Large intestine (tissue), 3 donors: ENCODE measurements around the gene RNH1. TPM values are rescaled to one million over a fixed set of nuclear protein-coding genes. Genes with fewer than 3 reads are reported as not detected.

Experiments used
- DNase-seq, 2 donors: peaks; one replicate each; pipeline versions ENCODE4 v3.0.0 to v3.0.0-alpha.2; 2013
- H3K27ac ChIP-seq: one replicate; pipeline ENCODE4 v1.5.1; 2013; ENCODE audit warnings: low read length
- H3K27me3 ChIP-seq: 2 replicates; pipeline ENCODE4 v1.6.1; 2013; ENCODE audit warnings: low read length; ENCODE audit not compliant: control insufficient read depth, insufficient read depth
- H3K36me3 ChIP-seq: 2 replicates; pipeline ENCODE4 v1.6.1; 2013; ENCODE audit warnings: low read length; ENCODE audit not compliant: control insufficient read depth, insufficient read depth
- H3K4me1 ChIP-seq: one replicate; pipeline ENCODE4 v1.6.1; 2013; ENCODE audit warnings: low read length; ENCODE audit not compliant: control insufficient read depth, insufficient read depth
- H3K4me3 ChIP-seq: one replicate; pipeline ENCODE4 v1.5.1; 2013; ENCODE audit warnings: low read length
- H3K9me3 ChIP-seq: one replicate; pipeline ENCODE4 v1.6.1; 2013; ENCODE audit warnings: mild to moderate bottlenecking, low read depth, low read length, moderate library complexity; ENCODE audit not compliant: control insufficient read depth
- WGBS: methylation state at CpG from one replicate; pipeline ENCODE4 v1.1.5; 2013; ENCODE audit warnings: low lambda C conversion rate; ENCODE audit not compliant: insufficient coverage; 5-methylcytosine and 5-hydroxymethylcytosine counted together
- polyA plus RNA-seq: library from polyadenylated mRNA; unstranded; fragments of 120-200 nt; gene quantifications from one replicate; pipeline ENCODE4 v1.2.1, GENCODE V29; 2013

Gene RNH1
- polyA plus RNA-seq, 1 donor, result 85.4 TPM

GRCh38 chr11:465896-466530 lies 41.0 kb downstream of the RNH1 start:
- Histone ChIP-seq H3K4me3 (no peak overlapping the region), H3K9me3 (peaks cover 6% of the 10 kb centered on the region), H3K27me3 (no peaks in the 10 kb centered on the region), H3K36me3 (peaks cover 18% of the 10 kb centered on the region), H3K27ac (no peak overlapping the region), H3K4me1 (peaks cover 6% of the 10 kb centered on the region)
- no peak for DNase-seq
- WGBS, result 100% methylated on average over 1 of the region's 9 CpGs

GRCh38 chr11:464316-464715 lies 42.7 kb downstream of the RNH1 start:
- peaks cover 3% of the 10 kb centered on the region for H3K9me3 ChIP-seq
- DNase-seq, result no peak
- H3K4me1 ChIP-seq, result no peaks in the 10 kb centered on the region
- WGBS, result no CpG with 5 or more reads among the region's 24 CpGs
- no peak overlapping the region for H3K27ac ChIP-seq
- no peak overlapping the region for H3K4me3 ChIP-seq
- peaks cover 32% of the 10 kb centered on the region for H3K36me3 ChIP-seq
- no peaks in the 10 kb centered on the region for H3K27me3 ChIP-seq

- no peak for DNase-seq
- Histone ChIP-seq H3K4me3 (no peak overlapping the region), H3K27me3 (no peaks in the 10 kb centered on the region), H3K27ac (no peak overlapping the region), H3K4me1 (no peaks in the 10 kb centered on the region), H3K36me3 (peaks cover 36% of the 10 kb centered on the region), H3K9me3 (peaks cover 3% of the 10 kb centered on the region)
- no CpG with 5 or more reads among the region's 16 CpGs for WGBS
Measured at GRCh38 chr11:462107-462890, 44.7 kb downstream of the RNH1 start.

- no CpG with 5 or more reads among the region's 9 CpGs for WGBS
- Histone ChIP-seq H3K27ac (no peak overlapping the region), H3K27me3 (no peaks in the 10 kb centered on the region), H3K4me1 (no peaks in the 10 kb centered on the region), H3K9me3 (peaks cover 3% of the 10 kb centered on the region), H3K36me3 (peaks cover 39% of the 10 kb centered on the region), H3K4me3 (no peak overlapping the region)
- DNase-seq, result no peak
Measured at GRCh38 chr11:461626-462025, 45.4 kb downstream of the RNH1 start.

- Histone ChIP-seq H3K9me3 (peaks cover 3% of the 10 kb centered on the region), H3K4me3 (no peak overlapping the region), H3K27me3 (no peaks in the 10 kb centered on the region), H3K36me3 (peaks cover 42% of the 10 kb centered on the region), H3K4me1 (no peaks in the 10 kb centered on the region), H3K27ac (no peak overlapping the region)
- WGBS, result no CpG with 5 or more reads among the region's 41 CpGs
- DNase-seq, result no peak
Measured at GRCh38 chr11:460331-461199, 46.5 kb downstream of the RNH1 start.

- H3K9me3 ChIP-seq, result peaks cover 3% of the 10 kb centered on the region
- H3K27me3 ChIP-seq, result no peaks in the 10 kb centered on the region
- peaks cover 49% of the 10 kb centered on the region for H3K36me3 ChIP-seq
- H3K27ac ChIP-seq, result no peak overlapping the region
- H3K4me3 ChIP-seq, result no peak overlapping the region
- DNase-seq, result no peak
- H3K4me1 ChIP-seq, result no peaks in the 10 kb centered on the region
- WGBS, result 90% methylated on average over 5 of the region's 24 CpGs
Measured at GRCh38 chr11:459511-460220, 47.4 kb downstream of the RNH1 start.

GRCh38 chr11:457111-457760 lies 49.8 kb downstream of the RNH1 start:
- H3K9me3 ChIP-seq, result no peaks in the 10 kb centered on the region
- no peak overlapping the region for H3K27ac ChIP-seq
- no peaks in the 10 kb centered on the region for H3K27me3 ChIP-seq
- 100% methylated on average over 1 of the region's 23 CpGs for WGBS
- peaks cover 61% of the 10 kb centered on the region for H3K36me3 ChIP-seq
- DNase-seq, result no peak
- H3K4me3 ChIP-seq, result no peak overlapping the region
- H3K4me1 ChIP-seq, result no peaks in the 10 kb centered on the region

GRCh38 chr11:456533-456932 lies 50.5 kb downstream of the RNH1 start:
- Histone ChIP-seq H3K36me3 (peaks cover 59% of the 10 kb centered on the region), H3K27me3 (no peaks in the 10 kb centered on the region), H3K27ac (no peak overlapping the region), H3K9me3 (no peaks in the 10 kb centered on the region), H3K4me3 (no peak overlapping the region), H3K4me1 (peaks cover 4% of the 10 kb centered on the region)
- DNase-seq, result no peak
- whole genome bisulfite sequencing, result no CpG with 5 or more reads among the region's 7 CpGs

GRCh38 chr11:455566-456147 lies 51.4 kb downstream of the RNH1 start:
- no peaks in the 10 kb centered on the region for H3K9me3 ChIP-seq
- H3K4me3 ChIP-seq, result no peak overlapping the region
- no peaks in the 10 kb centered on the region for H3K27me3 ChIP-seq
- H3K4me1 ChIP-seq, result peaks cover 9% of the 10 kb centered on the region
- WGBS, result 100% methylated on average over 4 of the region's 23 CpGs
- DNase-seq, result no peak
- H3K36me3 ChIP-seq, result peaks cover 51% of the 10 kb centered on the region
- H3K27ac ChIP-seq, result no peak overlapping the region
